ENCODE measurements around the gene SNX7.

- TF ChIP-seq CTCF (IDR thresholded peaks at IDR 0.05; ENCODE audit: insufficient read depth, low read length, poor library complexity, severe bottlenecking) (no peak), EZH2phosphoT487 (conservative IDR thresholded peaks at IDR 0.05; ENCODE audit: low read length) (no peak)
Measured at GRCh38 chr1:98791498-98791897, 130.0 kb downstream of the SNX7 start.

Measured in SU-DHL-6 (cell line).